ENCODE measurements around the gene SAPCD2.
"Not testable (repeated sequence)": the region's sequence is repeated elsewhere in the genome, so short reads cannot be mapped to it uniquely, and the experiment has no call there.

The SAPCD2 gene

DNA sequence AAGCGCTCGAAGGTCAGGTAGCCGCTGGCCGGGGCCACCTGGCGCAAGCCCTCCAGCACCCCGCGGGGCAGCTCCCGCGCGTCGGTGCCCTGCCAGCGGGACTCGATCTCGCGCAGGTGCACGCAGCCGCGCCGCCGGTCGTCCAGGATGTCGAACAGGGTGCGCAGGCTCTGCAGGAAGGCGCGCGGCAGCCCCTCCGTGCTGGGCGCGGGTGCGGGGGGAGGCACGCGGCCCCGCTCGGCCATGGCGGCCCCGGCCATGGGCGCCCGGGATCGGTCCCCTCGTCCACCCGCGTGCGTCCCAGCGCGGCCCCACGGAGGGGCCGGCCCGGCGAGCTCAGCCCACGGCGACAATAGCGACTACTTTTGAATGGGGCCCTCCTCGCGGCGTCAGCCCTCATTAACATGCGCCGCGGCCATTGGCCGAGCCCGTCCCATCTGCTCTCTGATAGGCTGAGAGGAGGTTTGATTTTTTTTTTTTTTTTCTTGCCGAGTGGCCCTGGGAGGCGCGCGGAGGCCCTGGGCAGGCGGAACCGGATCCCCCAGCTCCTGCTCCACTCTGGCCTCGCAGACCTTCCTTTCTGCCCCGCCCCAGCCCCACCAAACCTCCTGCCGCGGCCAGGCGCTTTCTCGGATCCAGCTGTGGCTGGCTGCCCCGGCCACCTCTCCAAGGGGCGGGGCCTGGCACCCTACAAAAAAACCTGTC, at the start of gene SAPCD2:
TSS of gene SAPCD2 (minus strand) at position 357 of the 705 bp plus-strand sequence. CDS start at position 260, 97 bp downstream.
- in situ Hi-C loops (cut with MboI; ENCODE audit: low sequenced_read_pairs), result no loop called here

GRCh38 chr9:137118092-137118603, 47.8 kb upstream of the SAPCD2 start:
- in situ Hi-C loops (cut with MboI; ENCODE audit: low sequenced_read_pairs), result not testable (repeated sequence)

DNA sequence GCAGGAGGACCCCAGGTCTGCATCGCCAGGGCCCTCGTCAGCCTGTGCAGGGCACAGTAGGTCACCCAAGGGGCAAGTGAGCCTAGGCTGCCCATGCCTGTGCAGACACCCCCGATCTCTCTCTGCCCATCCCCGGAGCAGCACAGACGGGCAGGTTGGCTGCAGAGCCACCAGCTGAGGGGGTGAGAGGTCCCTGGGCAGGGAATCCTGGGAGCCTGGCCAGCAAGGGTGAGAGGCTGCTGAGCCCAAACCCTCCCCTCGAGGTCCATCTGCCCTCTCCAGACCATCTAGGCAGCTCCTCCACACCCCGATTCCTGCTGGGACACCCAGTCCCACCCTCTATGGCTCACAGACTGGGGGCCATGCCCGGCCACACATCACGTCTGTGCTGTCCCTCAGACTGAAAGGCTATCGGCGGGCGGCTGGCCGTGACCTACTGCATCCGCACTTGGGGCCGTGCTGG, 46.9 kb upstream of the SAPCD2 start:
- in situ Hi-C loops (cut with MboI; ENCODE audit: low sequenced_read_pairs), result no loop called here

- in situ Hi-C loops (cut with MboI; ENCODE audit: low sequenced_read_pairs), result no loop called here
Observed at GRCh38 chr9:137116728-137117127, 46.4 kb upstream of the SAPCD2 start.

DNA sequence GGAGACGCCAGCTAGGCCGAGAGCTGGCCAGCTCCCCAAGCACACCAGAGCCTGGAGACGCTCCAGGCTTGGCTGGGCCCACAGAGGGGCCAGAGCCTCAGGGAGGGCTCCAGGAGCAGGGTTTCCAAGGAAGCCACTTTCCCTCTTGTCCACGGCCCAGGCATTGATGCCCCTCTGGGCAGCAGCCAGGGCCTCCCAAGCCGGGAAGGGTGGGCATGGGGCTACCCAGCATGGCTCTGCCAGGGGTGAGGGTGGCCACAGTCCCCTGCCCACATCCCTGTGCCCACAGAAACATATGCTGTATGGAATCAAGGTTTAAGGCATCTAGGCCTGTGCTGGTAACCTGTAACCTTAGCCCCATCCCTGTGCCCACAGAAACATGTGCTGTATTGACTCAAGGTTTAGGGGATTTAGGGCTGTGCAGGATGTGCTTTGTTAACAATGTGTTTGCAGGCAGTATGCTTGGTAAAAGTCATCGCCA, 45.7 kb upstream of the SAPCD2 start:
- in situ Hi-C loops (cut with MboI; ENCODE audit: low sequenced_read_pairs), result no loop called here

DNA sequence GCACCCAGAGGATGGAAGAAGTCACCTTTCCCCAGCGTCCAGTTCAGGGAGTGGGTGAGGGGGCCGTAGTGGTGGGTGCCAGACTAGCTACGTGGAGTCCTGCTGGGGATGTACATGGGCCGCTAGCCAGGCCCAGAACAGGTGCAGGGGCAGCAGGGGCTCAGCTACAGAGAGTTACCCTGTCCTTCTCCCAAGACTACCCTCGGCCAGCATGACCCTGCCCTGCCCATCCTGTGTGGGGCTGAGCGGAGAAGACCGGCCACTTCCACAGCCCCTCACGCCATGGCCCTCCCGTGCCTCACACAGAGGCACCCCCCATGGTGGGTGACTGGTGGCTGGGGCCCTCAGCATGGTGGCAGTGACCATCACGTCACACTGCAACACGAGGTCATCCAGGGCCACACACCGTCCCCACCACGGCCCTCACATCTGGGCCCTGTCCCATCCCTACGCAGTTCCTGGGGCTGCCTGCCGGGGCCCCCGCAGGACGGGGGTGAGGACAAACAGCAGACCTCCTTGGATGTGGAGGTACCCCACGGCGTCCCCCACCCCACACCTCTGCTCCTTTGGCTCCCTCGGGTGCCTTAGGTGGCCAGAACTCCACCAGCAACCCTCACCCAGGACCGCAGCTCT, 45.2 kb upstream of the SAPCD2 start:
- in situ Hi-C loops (cut with MboI; ENCODE audit: low sequenced_read_pairs), result no loop called here

DNA sequence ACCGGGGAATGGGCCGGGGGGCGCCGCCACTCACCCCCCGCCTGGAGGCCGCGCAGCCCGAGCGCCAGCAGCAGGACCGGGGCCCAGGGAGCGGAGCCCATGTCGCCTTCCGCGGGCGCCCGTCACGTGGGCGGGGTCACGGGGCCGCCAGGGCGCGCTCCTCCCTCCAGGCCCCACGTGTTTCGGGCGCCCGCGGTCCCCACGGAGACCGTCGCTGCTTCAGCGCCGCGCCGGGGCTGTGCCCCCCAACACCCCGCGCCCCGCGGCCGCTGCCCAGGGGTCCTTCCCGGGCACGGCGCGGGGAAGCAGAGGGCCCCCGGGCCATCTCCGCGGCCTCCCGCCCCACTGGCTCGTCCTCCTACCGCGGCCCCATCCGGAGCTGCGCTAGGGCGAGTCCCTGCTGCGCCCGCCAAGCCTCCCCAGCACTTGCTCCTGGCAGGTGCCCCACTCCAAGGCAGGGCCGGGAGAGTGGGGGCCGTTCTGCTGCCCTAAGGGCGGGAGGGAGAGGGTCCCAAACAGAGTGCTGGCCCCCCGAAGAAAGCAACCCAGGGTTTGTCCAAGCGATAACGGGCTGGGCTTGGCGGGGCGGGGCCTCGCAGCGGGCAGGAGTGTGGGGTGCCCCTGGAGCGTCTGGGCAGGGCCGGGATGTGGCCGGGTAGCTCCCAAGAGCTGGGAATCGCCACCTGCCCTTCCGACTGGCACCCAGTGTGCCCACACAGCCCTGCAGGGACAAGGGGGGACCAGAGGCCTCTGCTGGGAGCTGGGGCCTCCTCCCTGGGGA, 44.4 kb upstream of the SAPCD2 start, which contains the start of gene DPP7:
TSS of gene DPP7 (minus strand) at position 121 of the 781 bp plus-strand sequence. CDS start at position 101, 20 bp downstream.
- in situ Hi-C loops (cut with MboI; ENCODE audit: low sequenced_read_pairs), result no loop called here

DNA sequence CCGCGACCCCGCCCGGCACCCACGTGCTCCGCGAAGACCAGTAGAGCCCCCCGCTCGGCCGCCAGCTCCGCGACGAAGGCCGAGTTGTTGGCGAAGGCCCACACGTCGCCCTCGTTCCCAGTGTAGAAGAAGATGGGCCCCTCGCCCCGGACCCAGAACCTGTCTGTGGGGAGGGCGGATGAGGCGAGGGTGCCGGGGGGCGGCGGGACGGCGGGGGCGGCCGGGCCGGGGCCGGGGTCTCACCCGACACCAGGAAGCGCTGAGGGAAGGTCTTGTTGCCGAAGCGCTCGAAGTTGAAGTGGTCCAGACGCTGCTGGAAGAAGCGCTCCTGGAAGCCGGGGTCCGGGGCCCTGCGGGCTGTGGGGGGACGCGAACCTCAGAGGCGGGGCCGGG, 43.9 kb upstream of the SAPCD2 start:
- in situ Hi-C loops (cut with MboI; ENCODE audit: low sequenced_read_pairs), result no loop called here

DNA sequence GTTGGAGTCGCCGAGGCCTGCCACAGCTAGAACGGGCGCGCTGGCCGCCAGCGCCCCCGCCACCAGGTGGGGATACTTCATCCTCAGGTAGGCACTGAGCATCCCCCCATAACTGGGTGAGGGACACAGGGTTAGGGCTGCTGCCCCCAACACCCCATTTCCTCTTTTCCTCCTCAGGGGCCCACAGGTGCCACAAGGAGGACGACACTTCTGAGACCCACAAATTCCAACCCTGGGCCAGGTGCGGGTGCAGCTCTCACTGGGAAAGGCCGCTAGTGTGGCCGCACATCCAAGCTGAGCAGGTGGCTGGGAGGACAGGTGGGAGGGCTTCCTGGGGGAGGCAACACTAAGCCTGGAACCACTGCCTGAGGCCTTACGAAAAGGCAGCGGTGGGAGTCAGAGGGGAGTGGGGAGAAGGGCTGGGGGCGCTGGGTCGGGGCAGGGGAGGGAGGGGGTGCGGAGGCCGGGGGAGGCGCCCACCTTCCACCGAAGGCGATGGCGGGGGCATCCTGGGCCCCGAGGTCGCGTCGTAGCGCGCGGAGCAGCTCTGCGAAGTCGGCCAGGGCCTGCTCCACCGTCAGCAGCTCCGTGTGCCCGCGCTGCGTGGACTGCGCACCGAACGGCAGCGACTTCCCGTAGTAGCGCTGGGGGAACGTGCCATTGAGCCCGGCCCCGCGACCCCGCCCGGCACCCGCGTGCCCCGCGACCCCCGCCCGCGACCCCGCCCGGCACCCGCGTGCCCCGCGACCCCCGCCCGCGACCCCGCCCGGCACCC, 43.2 kb upstream of the SAPCD2 start:
- in situ Hi-C loops (cut with MboI; ENCODE audit: low sequenced_read_pairs), result no loop called here

- in situ Hi-C loops (cut with MboI; ENCODE audit: low sequenced_read_pairs), result no loop called here
Observed at GRCh38 chr9:137112564-137113384, 42.4 kb upstream of the SAPCD2 start.

DNA sequence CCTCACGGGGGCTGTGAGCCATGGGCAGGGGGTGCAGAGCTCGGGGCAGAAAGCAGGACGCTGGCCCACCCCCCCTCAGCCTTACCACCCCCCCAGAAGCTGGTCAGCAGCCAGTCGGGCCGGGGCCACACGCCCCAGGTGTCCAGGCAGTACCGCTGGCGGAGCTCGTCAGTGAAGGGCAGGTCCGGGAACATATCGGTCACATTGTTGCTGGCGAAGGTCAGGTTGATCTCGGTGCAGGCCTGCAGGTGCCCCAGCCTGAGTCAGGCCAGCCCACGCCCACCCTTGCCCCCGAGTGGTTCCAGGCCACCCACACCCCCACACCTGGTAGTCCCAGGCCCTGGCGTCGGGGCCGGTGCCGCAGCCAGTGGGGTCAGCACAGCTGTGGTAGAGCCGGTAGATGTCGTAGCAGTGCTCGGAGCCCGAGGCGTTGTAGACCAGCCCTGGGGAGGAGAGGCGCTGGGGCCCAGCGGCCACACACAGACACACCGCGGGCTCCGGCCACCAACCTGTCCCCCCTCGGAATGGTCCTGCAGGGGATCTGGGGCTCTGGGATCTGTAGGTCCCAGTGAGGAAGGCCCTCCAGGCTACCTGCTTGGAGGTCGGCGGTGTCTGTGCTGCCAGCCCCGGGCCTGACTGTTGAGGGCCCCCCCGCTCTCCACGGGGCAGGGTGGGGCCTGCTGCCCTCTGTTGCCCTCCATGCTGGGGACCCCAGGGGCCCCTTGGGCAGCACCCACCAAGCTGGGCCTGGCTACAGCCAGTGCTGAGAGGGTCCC, 41.6 kb upstream of the SAPCD2 start:
- in situ Hi-C loops (cut with MboI; ENCODE audit: low sequenced_read_pairs), result no loop called here

- in situ Hi-C loops (cut with MboI; ENCODE audit: low sequenced_read_pairs), result no loop called here
Observed at GRCh38 chr9:137110911-137111787, 40.8 kb upstream of the SAPCD2 start.

DNA sequence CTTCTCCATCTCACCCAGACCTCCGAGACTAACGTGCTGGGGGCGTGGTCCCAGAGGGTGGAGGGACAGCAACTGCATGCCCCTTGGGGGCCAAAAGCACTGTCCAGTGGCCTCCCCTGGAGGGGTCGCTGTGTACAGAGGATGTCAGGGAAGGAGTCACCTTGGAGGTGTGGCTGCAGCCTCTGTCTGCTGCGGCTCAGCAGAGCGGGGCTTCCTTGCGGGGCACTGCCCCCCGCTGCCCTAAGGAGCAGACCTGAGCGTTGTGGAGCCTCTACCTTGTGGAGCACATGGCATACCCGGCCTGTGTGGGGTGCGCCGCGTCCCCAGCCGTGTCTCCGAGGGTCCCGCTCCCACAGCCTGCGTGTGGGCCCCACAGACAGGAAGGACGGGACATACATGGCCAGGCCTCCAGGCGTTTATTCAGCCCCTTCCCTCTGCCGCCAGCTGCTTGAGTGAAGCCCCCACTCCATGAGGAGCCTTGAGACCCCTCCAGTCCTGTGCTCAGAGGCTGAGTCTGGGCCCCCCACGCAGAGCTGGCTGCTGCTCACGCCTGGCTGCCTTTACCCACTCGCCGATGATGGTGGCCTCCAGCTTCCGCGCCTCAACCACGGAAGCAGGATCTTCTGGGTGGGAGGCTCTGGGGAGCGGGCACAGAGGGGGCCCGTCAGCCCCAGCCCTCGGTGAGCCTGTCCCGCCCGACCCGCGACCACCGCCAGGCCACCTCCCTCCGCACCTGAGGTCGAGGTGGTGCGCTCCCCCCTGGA, 40.0 kb upstream of the SAPCD2 start:
- in situ Hi-C loops (cut with MboI; ENCODE audit: low sequenced_read_pairs), result no loop called here

DNA sequence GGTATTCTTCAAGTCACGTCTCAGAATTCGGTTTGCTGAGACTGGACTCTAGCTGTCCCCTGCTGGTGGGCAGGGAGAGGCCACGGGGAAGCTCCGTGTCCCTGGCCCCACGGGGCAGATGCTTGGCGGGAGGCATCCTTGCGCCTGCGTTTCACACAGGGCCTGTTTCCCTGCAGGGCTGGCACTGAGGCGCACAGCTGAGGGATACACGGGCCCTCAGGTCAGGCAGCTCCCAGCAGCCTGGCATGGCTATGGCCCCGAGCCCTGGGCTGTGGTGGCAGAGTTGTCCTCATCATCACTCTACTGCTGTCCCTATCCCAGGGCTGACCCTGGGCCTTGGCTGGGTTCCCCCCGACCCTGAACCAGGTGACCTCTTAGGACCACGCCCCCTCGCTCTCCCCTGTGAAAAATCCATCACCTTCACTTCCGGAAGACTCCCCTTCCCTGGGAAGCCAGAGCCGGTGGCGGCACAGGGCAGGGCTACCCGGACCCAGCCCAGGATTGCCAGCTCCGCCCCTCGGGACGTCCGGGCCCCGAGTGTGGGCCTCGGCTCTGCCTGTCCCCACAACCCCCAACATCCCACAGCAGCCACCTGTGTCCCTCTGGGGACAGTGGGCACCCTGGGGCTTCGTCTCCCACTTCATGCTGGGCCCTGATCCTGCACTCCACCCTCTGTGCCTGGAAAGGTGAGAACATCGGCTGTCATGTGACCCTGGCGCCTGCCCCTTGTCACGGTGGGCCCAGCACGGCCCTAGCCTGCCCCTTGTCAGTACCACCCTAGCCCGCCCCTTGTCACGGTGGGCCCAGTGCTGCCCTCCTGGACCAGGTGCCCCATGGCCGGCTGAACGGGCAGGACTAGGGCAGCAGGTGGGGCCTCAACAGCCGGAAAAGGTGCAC, 39.1 kb upstream of the SAPCD2 start:
- in situ Hi-C loops (cut with MboI; ENCODE audit: low sequenced_read_pairs), result no loop called here

DNA sequence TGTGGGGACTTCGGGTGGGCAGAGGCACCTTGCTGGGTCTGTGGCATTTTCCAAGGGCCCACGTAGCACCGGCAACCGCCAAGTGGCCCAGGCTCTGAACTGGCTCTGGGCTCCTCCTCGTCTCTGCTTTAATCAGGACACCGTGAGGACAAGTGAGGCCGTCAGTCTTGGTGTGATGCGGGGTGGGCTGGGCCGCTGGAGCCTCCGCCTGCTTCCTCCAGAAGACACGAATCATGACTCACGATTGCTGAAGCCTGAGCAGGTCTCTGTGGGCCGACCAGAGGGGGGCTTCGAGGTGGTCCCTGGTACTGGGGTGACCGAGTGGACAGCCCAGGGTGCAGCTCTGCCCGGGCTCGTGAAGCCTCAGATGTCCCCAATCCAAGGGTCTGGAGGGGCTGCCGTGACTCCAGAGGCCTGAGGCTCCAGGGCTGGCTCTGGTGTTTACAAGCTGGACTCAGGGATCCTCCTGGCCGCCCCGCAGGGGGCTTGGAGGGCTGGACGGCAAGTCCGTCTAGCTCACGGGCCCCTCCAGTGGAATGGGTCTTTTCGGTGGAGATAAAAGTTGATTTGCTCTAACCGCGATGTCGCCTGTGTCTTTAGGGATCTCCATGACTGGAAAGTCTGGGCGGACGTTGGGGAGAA, 38.4 kb upstream of the SAPCD2 start:
- in situ Hi-C loops (cut with MboI; ENCODE audit: low sequenced_read_pairs), result no loop called here

- in situ Hi-C loops (cut with MboI; ENCODE audit: low sequenced_read_pairs), result no loop called here
Observed at GRCh38 chr9:137107982-137108381, 37.6 kb upstream of the SAPCD2 start.
